ENCODE data around the gene DGKG.

DGKG gene

GRCh38 chr3:186236357-186237020 is 125.5 kb downstream of the DGKG start:
- no peak for DNase-seq

GRCh38 chr3:186235554-186235953 is 126.5 kb downstream of the DGKG start:
- DNase-seq: no peak

- no peak for DNase-seq
These were observed 127.9 kb downstream of the DGKG start for GRCh38 chr3:186234152-186234551.

GRCh38 chr3:186226482-186226881 is 135.6 kb downstream of the DGKG start:
- DNase-seq: no peak

- DNase-seq: no peak
These were observed 136.4 kb downstream of the DGKG start for GRCh38 chr3:186225603-186226002.

- DNase-seq: no peak
These were observed 137.9 kb downstream of the DGKG start for GRCh38 chr3:186224041-186224610.

- no peak for DNase-seq
These were observed 138.6 kb downstream of the DGKG start for GRCh38 chr3:186223476-186223875.

GRCh38 chr3:186221760-186222378 is 140.2 kb downstream of the DGKG start:
- DNase-seq: no peak

GRCh38 chr3:186220911-186221645 is 141.0 kb downstream of the DGKG start:
- no peak for DNase-seq

GRCh38 chr3:186220365-186220764 is 141.7 kb downstream of the DGKG start:
- peak; percentile 28 for DNase-seq

GRCh38 chr3:186219211-186219638 is 142.8 kb downstream of the DGKG start:
- DNase-seq: no peak

- DNase-seq: no peak
These were observed 143.6 kb downstream of the DGKG start for GRCh38 chr3:186218421-186218820.

- DNase-seq: no peak
These were observed 144.2 kb downstream of the DGKG start for GRCh38 chr3:186217820-186218164.

GRCh38 chr3:186216900-186217819 is 144.9 kb downstream of the DGKG start:
- no peak for DNase-seq

- no peak for DNase-seq
These were observed 147.4 kb downstream of the DGKG start for GRCh38 chr3:186214670-186215069.

- no peak for DNase-seq
These were observed 148.1 kb downstream of the DGKG start for GRCh38 chr3:186213946-186214345.

GRCh38 chr3:186212611-186213010 is 149.4 kb downstream of the DGKG start:
- DNase-seq: no peak

GRCh38 chr3:186210852-186211500 is 151.1 kb downstream of the DGKG start:
- no peak for DNase-seq

GRCh38 chr3:186209810-186210752 is 152.0 kb downstream of the DGKG start:
- DNase-seq: no peak

- DNase-seq: no peak
These were observed 153.6 kb downstream of the DGKG start for GRCh38 chr3:186208296-186208989.

All from stimulated activated CD4-positive, alpha-beta T cell treated with anti-CD3 and anti-CD28 coated beads, Interleukin-1b, Interleukin-23, amount 100 ng/mL, for 48 hours (primary cell).